Thyroid gland (tissue), 4 donors: ENCODE results near the gene LIX1L. TPM values are rescaled to one million over a fixed set of nuclear protein-coding genes. Genes with fewer than 3 reads are reported as not detected.
A peak's percentile ranks its signal among the peaks of the same experiment; 100 is the strongest.

Source experiments
- DNase-seq, 2 donors: peaks; one replicate each; pipeline ENCODE4 v3.0.0-alpha.2; 2019
- H3K27ac ChIP-seq, 3 donors: fragments of 200-600 bp; sonication (generic); 1 replicate in 2 of 3; 2 replicates in 1 of 3; pipeline ENCODE4 v1.5.1; 2016 to 2019; ENCODE audit warnings: mild to moderate bottlenecking in 1 of 3, moderate library complexity in 1 of 3
- H3K27me3 ChIP-seq: fragments of 200-600 bp; sonication (generic); one replicate; pipeline ENCODE4 v1.5.1; 2019
- H3K36me3 ChIP-seq, 2 donors: fragments of 200-600 bp; sonication (generic); one replicate each; pipeline ENCODE4 v1.5.1; 2016 to 2019
- H3K4me1 ChIP-seq, 2 donors: fragments of 200-600 bp; sonication (generic); one replicate each; pipeline ENCODE4 v1.5.1; 2017 to 2019
- H3K4me3 ChIP-seq, 3 donors: fragments of 200-600 bp; sonication (generic); replicated peaks in 1 of 3; 1 replicate in 2 of 3; 2 replicates in 1 of 3; pipeline ENCODE4 v1.5.1; 2016; ENCODE audit warnings: mild to moderate bottlenecking in 1 of 3
- H3K9me3 ChIP-seq: fragments of 200-600 bp; sonication (generic); one replicate; pipeline ENCODE4 v1.5.1; 2017
- CTCF ChIP-seq, 6 experiments: fragments of 200-600 bp in 3 of 6; fragments of 450-650 bp in 3 of 6; sonication (generic) in 3 of 6; IDR thresholded peaks; one replicate each; pipeline ENCODE4 v1.5.1; 2016 to 2019; ENCODE audit warnings: antibody characterized with exemption in 6 of 6, mild to moderate bottlenecking in 2 of 6, inconsistent platforms in 1 of 6, moderate library complexity in 1 of 6
- POLR2A ChIP-seq, 2 donors: fragments of 450-650 bp; IDR thresholded peaks; one replicate each; pipeline ENCODE4 v1.6.1; 2017; ENCODE audit warnings: antibody characterized with exemption in 2 of 2, mild to moderate bottlenecking in 2 of 2, moderate library complexity in 1 of 2
- WGBS, 2 donors: methylation state at CpG; one replicate each; pipeline ENCODE4 v1.1.5; 2017; 5-methylcytosine and 5-hydroxymethylcytosine counted together
- intact Hi-C: fragments of 100-400 bp; cut with DNase I; formaldehyde crosslinking; loops from one replicate; pipeline ENCODE4 v1.15.1; 2023
- total RNA-seq, 4 donors: library from RNA; depleted of rRNA; stranded (reverse); fragments of >200 nt; gene quantifications; one replicate each; pipeline ENCODE4 v1.2.3, GENCODE V29; 2016

Gene LIX1L
- total RNA-seq, 4 donors from 2014 or later, result 18.7 to 26.9 (median 20.3) TPM

- Histone ChIP-seq H3K9me3 (no peaks in the 10 kb centered on the region), H3K27ac (peak overlapping the region; percentile 92 to 96 (median 94)), H3K27me3 (no peaks in the 10 kb centered on the region), H3K4me1 (peaks cover 33 to 39% of the 10 kb centered on the region in 2 donors), H3K4me3 (peak overlapping the region; percentile 7 to 82 (median 63)), H3K36me3 (peaks cover 36 to 40% of the 10 kb centered on the region in 2 donors)
- TF ChIP-seq CTCF (IDR thresholded peaks at IDR 0.05) (no peak), POLR2A (IDR thresholded peaks at IDR 0.05) (no peak)
- 22 to 35% methylated on average over 12 of the region's 12 CpGs for WGBS, 2 donors
- DNase-seq, result peak in 1 of 2 donors; percentile 34
- intact Hi-C loops, result no loop called here
Observed at GRCh38 chr1:145997016-145997717, 39.4 kb upstream of the LIX1L start.

- no peaks in the 10 kb centered on the region for H3K27me3 ChIP-seq
- peak within 1 kb of the TSS; percentile 31 to 97 (median 82) for H3K4me3 ChIP-seq
- intact Hi-C loops, result no loop called here
- H3K27ac ChIP-seq, result peak within 1 kb of the TSS; percentile 94 to 96 (median 95)
- TF ChIP-seq POLR2A (IDR thresholded peaks at IDR 0.05) (peak; percentile 90 to 99), CTCF (IDR thresholded peaks at IDR 0.05) (no peak)
- WGBS, 2 donors, result 0 to 1% methylated on average over 25 to 30 of the region's 30 CpGs
- peaks cover 29 to 40% of the 10 kb centered on the region in 2 donors for H3K4me1 ChIP-seq
- H3K9me3 ChIP-seq, result no peaks in the 10 kb centered on the region
- peaks cover 40 to 44% of the 10 kb centered on the region in 2 donors for H3K36me3 ChIP-seq
- DNase-seq, result peak; percentile 99
Observed at GRCh38 chr1:145996433-145997015, 38.7 kb upstream of the LIX1L start, which contains the start of gene TXNIP. Gene TXNIP (minus strand): TSS chr1:145996579. CDS start chr1:145996266, 313 bp downstream.

- no peaks in the 10 kb centered on the region for H3K9me3 ChIP-seq
- intact Hi-C loops, result no loop called here
- peaks cover 40 to 44% of the 10 kb centered on the region in 2 donors for H3K36me3 ChIP-seq
- peaks cover 25 to 38% of the 10 kb centered on the region in 2 donors for H3K4me1 ChIP-seq
- H3K27me3 ChIP-seq, result no peaks in the 10 kb centered on the region
- peak overlapping the region; percentile 94 to 96 (median 95) for H3K27ac ChIP-seq
- peak overlapping the region; percentile 31 to 97 (median 82) for H3K4me3 ChIP-seq
- 0% methylated on average over 13 of the region's 13 CpGs for WGBS, 2 donors
- DNase-seq, result peak; percentile 12 to 22
- no peak for TF ChIP-seq CTCF (IDR thresholded peaks at IDR 0.05)
- no peak for TF ChIP-seq POLR2A (IDR thresholded peaks at IDR 0.05)
Observed at GRCh38 chr1:145995964-145996432, 38.2 kb upstream of the LIX1L start.

- H3K27me3 ChIP-seq, result no peaks in the 10 kb centered on the region
- H3K4me1 ChIP-seq, result peaks cover 26 to 41% of the 10 kb centered on the region in 2 donors
- DNase-seq, result peak in 1 of 2 donors; percentile 1
- intact Hi-C loops, result no loop called here
- peak overlapping the region; percentile 94 to 96 (median 95) for H3K27ac ChIP-seq
- TF ChIP-seq POLR2A (IDR thresholded peaks at IDR 0.05), result no peak
- TF ChIP-seq CTCF (IDR thresholded peaks at IDR 0.05), result no peak
- H3K4me3 ChIP-seq, result peak overlapping the region; percentile 31 to 97 (median 82)
- 1 to 2% methylated on average over 8 of the region's 8 CpGs for WGBS, 2 donors
- H3K9me3 ChIP-seq, result no peaks in the 10 kb centered on the region
- peaks cover 40 to 44% of the 10 kb centered on the region in 2 donors for H3K36me3 ChIP-seq
Observed at GRCh38 chr1:145995148-145995881, 37.5 kb upstream of the LIX1L start.
